A673 (cell line): ENCODE data around the gene SERPINB1. TPM values are rescaled to one million over a fixed set of nuclear protein-coding genes. Genes with fewer than 3 reads are reported as not detected.

Experiments used
- BruUV-seq: library from RNA; stranded (reverse); fragments of 400-500 nt; replicated peaks from 2 replicates; lab custom pipeline; 2021; lab: Mats Ljungman, UMichigan
- CTCF ChIA-PET: fragments of 300-600 bp; sonication (Branson Sonifier 250); formaldehyde crosslinking; loops from one replicate; lab custom pipeline; 2022; ENCODE audit warnings: antibody characterized with exemption; lab: Charles Lee
- POLR2A ChIA-PET: fragments of 300-600 bp; sonication (Branson Sonifier 250); formaldehyde crosslinking; loops from one replicate; lab custom pipeline; 2022; ENCODE audit warnings: antibody characterized with exemption; ENCODE audit not compliant: low non-redundant PET; lab: Charles Lee
- DNase-seq: peaks from one replicate; pipeline ENCODE4 v3.0.0-alpha.2; 2015; ENCODE audit warnings: low spot score
- H3K27ac ChIP-seq: fragments of 200-600 bp; sonication (generic); 2 replicates; pipeline ENCODE4 v1.5.1; 2016; ENCODE audit warnings: mixed run types, low read depth, mild to moderate bottlenecking, mixed read lengths, antibody characterized with exemption, low read length; ENCODE audit not compliant: poor library complexity, severe bottlenecking
- H3K27me3 ChIP-seq: fragments of 200-600 bp; sonication (generic); replicated peaks from 2 replicates; pipeline ENCODE4 v1.6.1; 2017; ENCODE audit warnings: mixed run types, low read depth, mild to moderate bottlenecking, mixed read lengths, antibody characterized with exemption, low read length; ENCODE audit not compliant: insufficient read depth, poor library complexity
- H3K36me3 ChIP-seq: fragments of 200-600 bp; sonication (generic); 2 replicates; pipeline ENCODE4 v1.6.1; 2016; ENCODE audit warnings: mixed run types, mild to moderate bottlenecking, mixed read lengths, antibody characterized with exemption, low read length; ENCODE audit not compliant: insufficient read depth, poor library complexity, severe bottlenecking
- H3K4me1 ChIP-seq: fragments of 200-600 bp; sonication (generic); 2 replicates; pipeline ENCODE4 v1.6.1; 2017; ENCODE audit warnings: mixed run types, mild to moderate bottlenecking, mixed read lengths, antibody characterized with exemption, low read length; ENCODE audit not compliant: insufficient read depth, poor library complexity, severe bottlenecking
- H3K4me3 ChIP-seq: fragments of 200-600 bp; sonication (generic); 2 replicates; pipeline ENCODE4 v1.5.1; 2016; ENCODE audit warnings: low read depth, mixed run types, mild to moderate bottlenecking, mixed read lengths, low read length; ENCODE audit not compliant: poor library complexity, severe bottlenecking
- H3K9me3 ChIP-seq: fragments of 200-600 bp; sonication (generic); 2 replicates; pipeline ENCODE4 v1.6.1; 2016; ENCODE audit warnings: mixed run types, low read depth, mild to moderate bottlenecking, mixed read lengths, antibody characterized with exemption, low read length; ENCODE audit not compliant: poor library complexity, severe bottlenecking
- CTCF ChIP-seq: fragments of 300-800, 200-600 bp; sonication (generic); conservative IDR thresholded peaks from 2 replicates; pipeline ENCODE4 v1.5.1; 2017; ENCODE audit warnings: low read depth, mild to moderate bottlenecking, antibody characterized with exemption, low read length, moderate library complexity, mixed read lengths
- EZH2 ChIP-seq: fragments of 200-600 bp; sonication (generic); IDR thresholded peaks from 2 replicates; pipeline ENCODE4 v1.6.1; 2017; ENCODE audit warnings: borderline replicate concordance, low read depth, mild to moderate bottlenecking, mixed read lengths, antibody characterized with exemption, low read length; ENCODE audit not compliant: poor library complexity, severe bottlenecking
- intact Hi-C: fragments of 100-400 bp; cut with micrococcal nuclease; formaldehyde crosslinking; loops from one replicate; pipeline ENCODE4 v1.10.0; 2022; ENCODE audit not compliant: unreplicated experiment
- total RNA-seq: library from RNA; stranded (reverse); gene quantifications from 2 replicates; pipeline ENCODE4 v1.2.3, GENCODE V29; 2021

The SERPINB1 gene
- total RNA-seq, 1 experiment from 2014 or later = 1.3 TPM

- Histone ChIP-seq H3K27me3 (no peaks in the 10 kb centered on the region), H3K27ac (no peak overlapping the region), H3K36me3 (no peaks in the 10 kb centered on the region), H3K9me3 (no peaks in the 10 kb centered on the region), H3K4me3 (no peak overlapping the region), H3K4me1 (peaks cover 31% of the 10 kb centered on the region)
- CTCF ChIA-PET = interaction anchor here (0.7 kb wide), 1 partner anchor 55 kb away, joined by 3 read pairs; no protein-coding TSS in a partner anchor
- intact Hi-C loops = loop anchor here (5.0 kb wide), 1 partner anchor 202 kb away; no protein-coding TSS in a partner anchor
- no TSS peak for BruUV-seq
- peak; percentile 26 for DNase-seq
- POLR2A ChIA-PET = no interaction called here
- TF ChIP-seq CTCF (no peak), EZH2 (no peak)
Observed at GRCh38 chr6:2850538-2851113, 9.0 kb upstream of the SERPINB1 start.

- intact Hi-C loops = loop anchor here (1.0 to 5.0 kb wide), 3 partner anchors 63 to 138 kb away; no protein-coding TSS in a partner anchor
- peaks cover 14% of the 10 kb centered on the region for H3K4me1 ChIP-seq
- H3K27ac ChIP-seq = no peak overlapping the region
- no peak for TF ChIP-seq CTCF
- TF ChIP-seq EZH2 = no peak
- no peaks in the 10 kb centered on the region for H3K36me3 ChIP-seq
- no TSS peak for BruUV-seq
- H3K4me3 ChIP-seq = no peak overlapping the region
- no peak for DNase-seq
- POLR2A ChIA-PET = no interaction called here
- H3K9me3 ChIP-seq = no peaks in the 10 kb centered on the region
- CTCF ChIA-PET = interaction anchor here (0.7 kb wide), 1 partner anchor 103 kb away, joined by 4 read pairs; no protein-coding TSS in a partner anchor
- no peaks in the 10 kb centered on the region for H3K27me3 ChIP-seq
Observed at GRCh38 chr6:2848851-2849250, 7.2 kb upstream of the SERPINB1 start.

- DNase-seq = no peak
- Histone ChIP-seq H3K36me3 (no peaks in the 10 kb centered on the region), H3K27me3 (no peaks in the 10 kb centered on the region), H3K4me1 (peaks cover 8% of the 10 kb centered on the region), H3K4me3 (no peak overlapping the region), H3K9me3 (no peaks in the 10 kb centered on the region), H3K27ac (no peak overlapping the region)
- BruUV-seq = no TSS peak
- intact Hi-C loops = loop anchor here (1.0 to 5.0 kb wide), 4 partner anchors 53 to 141 kb away; no protein-coding TSS in a partner anchor
- TF ChIP-seq CTCF = no peak
- TF ChIP-seq EZH2 = no peak
- CTCF ChIA-PET = interaction anchor here (0.5 to 1.7 kb wide), 9 partner anchors 9 to 144 kb away, joined by 3 to 20 read pairs (median 7); no protein-coding TSS in a partner anchor
- POLR2A ChIA-PET = no interaction called here
Observed at GRCh38 chr6:2845880-2846208, 4.2 kb upstream of the SERPINB1 start.
